Trophoblast cell (in vitro differentiated cells and primary cell): ENCODE data around the gene NT5DC2.
A peak's percentile ranks its signal among the peaks of the same experiment; 100 is the strongest.

Experiments used
- DNase-seq, 2 donors: peaks; one replicate each; pipeline ENCODE4 v3.0.0-alpha.2; 2016
- H2AFZ ChIP-seq: 2 replicates; pipeline ENCODE4 v1.6.1; 2013; ENCODE audit warnings: low read length, moderate library complexity, mild to moderate bottlenecking; ENCODE audit not compliant: insufficient read depth, poor library complexity
- H2AK5ac ChIP-seq: 2 replicates; pipeline ENCODE4 v1.6.1; 2013; ENCODE audit warnings: mild to moderate bottlenecking, low read length
- H2BK120ac ChIP-seq: 2 replicates; pipeline ENCODE4 v1.6.1; 2013; ENCODE audit warnings: low read length, mild to moderate bottlenecking, moderate library complexity; ENCODE audit not compliant: insufficient read depth, poor library complexity
- H2BK12ac ChIP-seq: 2 replicates; pipeline ENCODE4 v1.6.1; 2013; ENCODE audit warnings: mild to moderate bottlenecking, low read length, moderate library complexity
- H2BK5ac ChIP-seq: 2 replicates; pipeline ENCODE4 v1.6.1; 2013; ENCODE audit warnings: low read length, low read depth, moderate library complexity, mild to moderate bottlenecking; ENCODE audit not compliant: poor library complexity
- H3K14ac ChIP-seq: 2 replicates; pipeline ENCODE4 v1.6.1; 2013; ENCODE audit warnings: mild to moderate bottlenecking, low read length
- H3K18ac ChIP-seq: 2 replicates; pipeline ENCODE4 v1.6.1; 2013; ENCODE audit warnings: mild to moderate bottlenecking, low read length
- H3K23ac ChIP-seq: 2 replicates; pipeline ENCODE4 v1.6.1; 2013; ENCODE audit warnings: low read length
- H3K27ac ChIP-seq: 2 replicates; pipeline ENCODE4 v1.5.1; 2013; ENCODE audit warnings: low read depth, mild to moderate bottlenecking, inconsistent platforms, low read length, moderate library complexity
- H3K27me3 ChIP-seq: 2 replicates; pipeline ENCODE4 v1.6.1; 2013; ENCODE audit warnings: inconsistent platforms, mild to moderate bottlenecking, low read length, moderate library complexity; ENCODE audit not compliant: insufficient read depth
- H3K36me3 ChIP-seq, 2 experiments: 1 replicate in 1 of 2; 2 replicates in 1 of 2; pipeline ENCODE4 v1.6.1; 2013; ENCODE audit warnings: low read length in 2 of 2, mild to moderate bottlenecking in 2 of 2, moderate library complexity in 1 of 2; ENCODE audit not compliant: insufficient read depth in 2 of 2, control insufficient read depth in 1 of 2
- H3K4ac ChIP-seq: 2 replicates; pipeline ENCODE4 v1.6.1; 2013; ENCODE audit warnings: low read depth, mild to moderate bottlenecking, low read length, moderate library complexity
- H3K4me1 ChIP-seq, 2 experiments: 1 replicate in 1 of 2; 2 replicates in 1 of 2; pipeline ENCODE4 v1.6.1; 2013; ENCODE audit warnings: low read length in 2 of 2, mild to moderate bottlenecking in 2 of 2, moderate library complexity in 1 of 2; ENCODE audit not compliant: insufficient read depth in 2 of 2, control insufficient read depth in 1 of 2
- H3K4me2 ChIP-seq: 2 replicates; pipeline ENCODE4 v1.6.1; 2013; ENCODE audit warnings: inconsistent platforms, mild to moderate bottlenecking, low read length, moderate library complexity
- H3K4me3 ChIP-seq: 2 replicates; pipeline ENCODE4 v1.5.1; 2013; ENCODE audit warnings: mild to moderate bottlenecking, low read depth, low read length, inconsistent platforms
- H3K79me1 ChIP-seq: one replicate; pipeline ENCODE4 v1.6.1; 2013; ENCODE audit warnings: low read length
- H3K79me2 ChIP-seq: 2 replicates; pipeline ENCODE4 v1.6.1; 2013; ENCODE audit warnings: low read length, mild to moderate bottlenecking; ENCODE audit not compliant: control insufficient read depth, insufficient read depth, poor library complexity
- H3K9ac ChIP-seq: 2 replicates; pipeline ENCODE4 v1.6.1; 2013; ENCODE audit warnings: mild to moderate bottlenecking, low read length
- H3K9me3 ChIP-seq: 2 replicates; pipeline ENCODE4 v1.6.1; 2013; ENCODE audit warnings: low read depth, mild to moderate bottlenecking, control low read depth, inconsistent platforms, low read length; ENCODE audit not compliant: insufficient read depth
- H4K12ac ChIP-seq: 2 replicates; pipeline ENCODE4 v1.6.1; 2013; ENCODE audit warnings: low read depth, mild to moderate bottlenecking, low read length, moderate library complexity
- H4K8ac ChIP-seq: 2 replicates; pipeline ENCODE4 v1.6.1; 2013; ENCODE audit warnings: low read depth, mild to moderate bottlenecking, low read length, moderate library complexity
- H4K91ac ChIP-seq: one replicate; pipeline ENCODE4 v1.6.1; 2013; ENCODE audit warnings: low read depth, mild to moderate bottlenecking, low read length, moderate library complexity
- WGBS: extraction: QIAGEN DNeasy Blood & Tissue Kit; methylation state at CpG from one replicate; pipeline ENCODE4 v1.1.7; 2013; ENCODE audit warnings: missing lambda C conversion rate; ENCODE audit not compliant: insufficient read length, insufficient coverage; ENCODE audit errors: extremely low coverage; 5-methylcytosine and 5-hydroxymethylcytosine counted together

The NT5DC2 gene

DNA sequence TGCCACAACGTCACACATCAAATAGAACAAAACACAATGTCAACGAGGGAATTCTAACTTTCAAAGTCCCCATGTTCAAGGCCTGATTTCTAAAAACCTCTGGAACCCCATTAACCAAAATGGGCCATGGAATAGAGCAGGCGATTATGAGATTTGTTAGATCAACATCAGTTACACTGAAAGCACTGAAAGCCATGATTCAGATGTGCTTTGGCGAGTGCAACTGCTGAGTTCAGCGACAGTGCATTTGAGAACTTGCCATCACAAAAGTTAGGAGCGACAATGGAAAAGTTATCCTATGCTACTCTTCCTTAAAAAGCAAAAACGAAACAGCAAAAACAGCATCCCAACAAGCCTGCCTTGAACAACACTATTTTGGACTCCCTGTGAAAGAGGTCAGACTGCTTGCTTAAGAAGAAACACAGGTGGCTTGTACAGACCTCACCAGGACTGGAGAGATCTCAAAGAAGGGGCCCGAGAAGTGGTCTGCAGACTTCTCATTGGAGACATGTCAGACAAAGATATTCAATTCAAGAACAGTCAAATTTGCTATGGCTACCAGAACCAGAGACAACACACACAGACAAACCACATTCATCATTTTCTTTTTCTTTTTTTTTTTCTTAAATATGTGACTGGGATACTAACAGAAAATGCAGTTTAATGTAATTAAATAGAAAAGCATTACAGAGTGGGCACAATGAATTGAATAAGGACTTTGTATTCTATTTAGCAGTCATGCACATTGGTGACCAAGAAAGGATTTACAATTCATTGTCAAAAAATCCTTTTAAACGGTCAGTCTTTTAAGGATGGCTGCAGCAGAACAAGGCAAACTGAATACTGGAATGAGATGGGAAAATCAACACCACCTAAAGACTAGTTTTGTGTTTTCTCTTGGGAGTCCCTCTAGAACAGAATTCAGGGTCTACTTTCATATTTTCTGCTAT is 23.6 kb upstream of the NT5DC2 start:
- peaks cover 3 to 14% of the 10 kb centered on the region in 2 experiments for H3K4me1 ChIP-seq
- H3K27ac ChIP-seq: no peak overlapping the region
- no CpG with 5 or more reads among the region's 9 CpGs for WGBS

DNA sequence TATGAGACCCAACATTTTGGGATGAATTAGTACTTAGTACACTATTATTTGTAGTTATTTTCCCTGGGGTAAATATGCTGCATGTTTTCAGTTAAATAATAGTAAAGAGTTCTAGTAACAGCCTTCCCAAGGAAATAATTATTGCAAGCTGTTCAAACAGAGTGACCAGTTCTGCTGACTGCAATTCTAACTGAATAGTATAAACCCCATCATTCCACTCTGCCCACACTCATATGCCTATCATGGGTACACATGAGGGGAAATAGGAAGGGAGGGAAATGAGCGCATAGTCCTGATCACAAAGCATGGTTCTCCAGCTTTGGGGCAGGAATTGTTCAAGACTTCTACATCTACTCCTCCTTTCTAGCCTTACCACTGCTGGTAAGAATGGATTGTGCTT is 21.4 kb upstream of the NT5DC2 start:
- Histone ChIP-seq H3K27ac (no peak overlapping the region), H2BK12ac (no peak overlapping the region), H3K23ac (no peak overlapping the region), H2BK5ac (no peak overlapping the region), H3K79me1 (peaks cover 3% of the 10 kb centered on the region), H3K4me2 (no peak overlapping the region), H3K27me3 (no peaks in the 10 kb centered on the region), H3K4me3 (no peak overlapping the region), H4K12ac (no peak overlapping the region), H3K79me2 (no peaks in the 10 kb centered on the region), H3K9me3 (no peaks in the 10 kb centered on the region), H2AK5ac (no peak overlapping the region), H2BK120ac (no peak overlapping the region), H2AFZ (no peak overlapping the region), H3K4ac (no peak overlapping the region), H3K4me1 (peaks cover 3 to 8% of the 10 kb centered on the region in 2 experiments), H4K91ac (no peak overlapping the region), H4K8ac (no peak overlapping the region), H3K18ac (no peak overlapping the region), H3K14ac (no peak overlapping the region), H3K36me3 (peaks cover 9 to 44% of the 10 kb centered on the region in 2 experiments), H3K9ac (no peak overlapping the region)
- DNase-seq: no peak
- no CpG with 5 or more reads among the region's 1 CpG for WGBS

More for the DNA sequence above, 23.6 kb upstream of the NT5DC2 start:
- Histone ChIP-seq H3K14ac (no peak overlapping the region), H3K36me3 (peaks cover 11 to 38% of the 10 kb centered on the region in 2 experiments), H3K4me2 (no peak overlapping the region), H3K9ac (no peak overlapping the region), H3K79me1 (peaks cover 5% of the 10 kb centered on the region), H2BK5ac (no peak overlapping the region), H3K4me3 (no peak overlapping the region), H2BK12ac (no peak overlapping the region), H4K12ac (no peak overlapping the region), H3K27me3 (no peaks in the 10 kb centered on the region), H3K9me3 (no peaks in the 10 kb centered on the region), H3K4ac (no peak overlapping the region), H3K18ac (no peak overlapping the region), H3K79me2 (no peaks in the 10 kb centered on the region), H2AFZ (no peak overlapping the region), H3K23ac (no peak overlapping the region), H2BK120ac (no peak overlapping the region), H4K8ac (no peak overlapping the region), H2AK5ac (no peak overlapping the region), H4K91ac (no peak overlapping the region)
- DNase-seq: no peak

DNA sequence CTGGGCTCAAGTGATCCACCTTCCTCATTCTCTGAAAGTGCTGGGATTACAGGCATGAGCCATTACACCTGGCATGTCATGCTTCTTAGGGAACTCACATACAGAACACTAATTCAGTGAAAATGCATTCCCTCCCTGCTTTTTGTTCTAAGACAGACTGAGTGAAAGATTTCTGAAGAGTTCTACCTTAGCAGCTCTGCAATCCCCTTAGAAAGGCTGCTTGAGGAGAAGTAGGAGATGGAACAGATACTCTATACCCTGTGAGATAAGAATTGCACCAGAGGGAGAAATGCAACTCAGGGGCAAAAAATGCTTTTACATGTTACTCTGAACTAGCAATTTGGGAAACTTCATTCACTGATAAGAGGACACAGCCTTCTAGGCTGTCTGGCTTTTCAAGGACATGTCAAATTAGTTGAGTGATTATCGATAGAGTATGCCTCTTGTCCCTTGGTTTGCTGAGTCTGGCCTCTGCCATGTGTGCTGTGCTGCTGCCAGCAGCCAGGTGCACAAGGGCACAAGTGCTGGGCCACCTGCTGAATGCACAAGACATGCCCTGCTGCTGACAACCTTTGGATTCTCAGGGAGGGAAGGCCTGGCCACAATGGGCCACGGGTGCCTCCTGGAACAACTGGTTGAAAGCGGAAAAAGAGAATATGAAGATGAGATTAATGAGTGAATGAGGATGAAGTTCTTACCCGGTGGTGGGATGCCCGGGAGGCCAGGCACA is 20.5 kb upstream of the NT5DC2 start:
- H3K4me2 ChIP-seq: no peak overlapping the region

DNA sequence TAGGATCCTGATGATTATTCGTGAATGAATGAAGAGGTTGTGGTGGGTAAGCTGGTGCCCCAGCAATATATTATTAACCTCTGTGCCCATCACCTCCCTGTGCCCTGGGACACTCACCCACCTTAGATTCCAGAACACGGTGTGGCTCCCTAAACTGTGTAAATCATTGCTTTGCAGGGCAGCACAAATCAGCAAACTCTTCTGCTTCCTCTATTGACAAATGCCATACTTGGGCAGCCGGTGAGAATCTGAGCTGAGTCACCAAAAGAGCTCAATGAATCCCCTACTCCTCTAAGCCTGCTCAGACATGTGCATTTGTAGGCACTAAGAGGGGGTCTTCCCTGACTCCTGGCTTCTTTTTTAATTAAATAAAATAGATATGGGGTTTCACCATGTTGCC is 18.4 kb upstream of the NT5DC2 start:
- H2BK120ac ChIP-seq: no peak overlapping the region
- H3K79me1 ChIP-seq: no peaks in the 10 kb centered on the region
- no peak overlapping the region for H3K23ac ChIP-seq
- H3K14ac ChIP-seq: no peak overlapping the region
- peaks cover 15 to 40% of the 10 kb centered on the region in 2 experiments for H3K36me3 ChIP-seq
- H3K4me3 ChIP-seq: no peak overlapping the region
- H2BK5ac ChIP-seq: no peak overlapping the region
- H3K27ac ChIP-seq: no peak overlapping the region
- H4K8ac ChIP-seq: no peak overlapping the region
- no peak overlapping the region for H2AFZ ChIP-seq
- H3K18ac ChIP-seq: no peak overlapping the region
- H3K79me2 ChIP-seq: no peaks in the 10 kb centered on the region
- no peak overlapping the region for H4K12ac ChIP-seq
- no peak overlapping the region for H3K4ac ChIP-seq
- H3K4me2 ChIP-seq: no peak overlapping the region
- no peaks in the 10 kb centered on the region for H3K27me3 ChIP-seq
- H3K9ac ChIP-seq: no peak overlapping the region
- no peak overlapping the region for H2BK12ac ChIP-seq
- WGBS: no CpG with 5 or more reads among the region's 3 CpGs
- H4K91ac ChIP-seq: no peak overlapping the region
- DNase-seq: no peak
- H3K9me3 ChIP-seq: no peaks in the 10 kb centered on the region
- H3K4me1 ChIP-seq: peaks cover 3 to 6% of the 10 kb centered on the region in 2 experiments
- no peak overlapping the region for H2AK5ac ChIP-seq

More for the DNA sequence above, 20.5 kb upstream of the NT5DC2 start:
- Histone ChIP-seq H2BK5ac (no peak overlapping the region), H3K4me3 (no peak overlapping the region), H3K36me3 (peaks cover 12 to 44% of the 10 kb centered on the region in 2 experiments), H3K79me1 (peaks cover 2% of the 10 kb centered on the region), H2AFZ (no peak overlapping the region), H4K8ac (no peak overlapping the region), H3K79me2 (no peaks in the 10 kb centered on the region), H2BK12ac (no peak overlapping the region), H3K4ac (no peak overlapping the region), H4K12ac (no peak overlapping the region), H2BK120ac (no peak overlapping the region), H2AK5ac (no peak overlapping the region), H3K9ac (no peak overlapping the region), H3K27me3 (no peaks in the 10 kb centered on the region), H3K9me3 (no peaks in the 10 kb centered on the region), H3K18ac (no peak overlapping the region), H3K27ac (peak overlapping the region; percentile 2), H3K14ac (no peak overlapping the region), H4K91ac (no peak overlapping the region), H3K23ac (no peak overlapping the region), H3K4me1 (peaks cover 3 to 6% of the 10 kb centered on the region in 2 experiments)
- WGBS: 100% methylated on average over 3 of the region's 5 CpGs
- peak; percentile 71 to 89 for DNase-seq
